ENCODE results near the gene CCT3. TPM values are rescaled to one million over a fixed set of nuclear protein-coding genes. Genes with fewer than 3 reads are reported as not detected.

Gene CCT3
- total RNA-seq, 1 donor from 2014 or later: 360 TPM

DNA sequence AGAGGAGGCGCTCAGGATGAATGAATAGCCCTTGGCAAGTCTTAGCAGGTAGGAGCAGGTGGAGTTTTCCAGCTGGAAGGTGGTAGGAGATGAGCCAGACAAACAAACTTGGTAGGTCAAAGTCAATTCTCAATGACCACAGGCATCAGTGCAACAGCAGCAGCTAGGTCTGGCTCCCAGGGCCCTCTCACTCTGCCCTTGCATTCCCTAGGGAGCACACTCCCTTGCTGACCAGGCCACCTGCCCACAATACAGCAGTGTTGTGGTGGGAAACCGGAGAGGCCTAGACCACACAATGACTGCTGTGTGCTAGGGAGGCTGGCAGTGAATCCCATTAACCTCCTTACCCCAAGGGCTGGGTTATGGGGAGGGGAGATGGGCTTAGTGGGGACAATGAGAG lies 77.2 kb downstream of the CCT3 start:
- no peak overlapping the region for H2AFZ ChIP-seq (ENCODE audit: low read depth, low read length)
- DNase-seq (ENCODE audit: low read depth): no peak
- Mint-ChIP-seq H3K4me1 (ENCODE audit: low read depth, unreplicated experiment) (peaks cover 4% of the 10 kb centered on the region), H3K27ac (ENCODE audit: unreplicated experiment) (no peak overlapping the region), H3K4me3 (ENCODE audit: unreplicated experiment) (no peak overlapping the region), H3K27me3 (ENCODE audit: low read depth, unreplicated experiment) (no peaks in the 10 kb centered on the region), H3K9me3 (ENCODE audit: unreplicated experiment) (no peaks in the 10 kb centered on the region), H3K36me3 (ENCODE audit: low read depth, unreplicated experiment) (peaks cover 39% of the 10 kb centered on the region)
- H3K4me2 ChIP-seq (ENCODE audit: low read length): no peak overlapping the region
- H3K27me3 ChIP-seq (ENCODE audit: insufficient read depth, low read length): no peaks in the 10 kb centered on the region
- peaks cover 59% of the 10 kb centered on the region for H3K36me3 ChIP-seq (ENCODE audit: insufficient read depth, low read length)
- peaks cover 15% of the 10 kb centered on the region for H3K4me1 ChIP-seq (ENCODE audit: insufficient read depth, low read length)
- H3K9me3 ChIP-seq (ENCODE audit: insufficient read depth, low read depth, low read length): no peaks in the 10 kb centered on the region
- peaks cover 14% of the 10 kb centered on the region for H3K79me2 ChIP-seq (ENCODE audit: insufficient read depth, low read length)
- H3K27ac ChIP-seq (ENCODE audit: low read depth, low read length): no peak overlapping the region
- H3K4me3 ChIP-seq (ENCODE audit: insufficient read depth, low read depth, low read length): no peak overlapping the region
- H4K20me1 ChIP-seq (ENCODE audit: insufficient read depth, low read length): peaks cover 82% of the 10 kb centered on the region
- H3K9ac ChIP-seq (ENCODE audit: low read length): no peak overlapping the region
- no peak for TF ChIP-seq EZH2 (IDR thresholded peaks at IDR 0.05; ENCODE audit: insufficient read depth, low read length)
- TF ChIP-seq, protein P1, sequence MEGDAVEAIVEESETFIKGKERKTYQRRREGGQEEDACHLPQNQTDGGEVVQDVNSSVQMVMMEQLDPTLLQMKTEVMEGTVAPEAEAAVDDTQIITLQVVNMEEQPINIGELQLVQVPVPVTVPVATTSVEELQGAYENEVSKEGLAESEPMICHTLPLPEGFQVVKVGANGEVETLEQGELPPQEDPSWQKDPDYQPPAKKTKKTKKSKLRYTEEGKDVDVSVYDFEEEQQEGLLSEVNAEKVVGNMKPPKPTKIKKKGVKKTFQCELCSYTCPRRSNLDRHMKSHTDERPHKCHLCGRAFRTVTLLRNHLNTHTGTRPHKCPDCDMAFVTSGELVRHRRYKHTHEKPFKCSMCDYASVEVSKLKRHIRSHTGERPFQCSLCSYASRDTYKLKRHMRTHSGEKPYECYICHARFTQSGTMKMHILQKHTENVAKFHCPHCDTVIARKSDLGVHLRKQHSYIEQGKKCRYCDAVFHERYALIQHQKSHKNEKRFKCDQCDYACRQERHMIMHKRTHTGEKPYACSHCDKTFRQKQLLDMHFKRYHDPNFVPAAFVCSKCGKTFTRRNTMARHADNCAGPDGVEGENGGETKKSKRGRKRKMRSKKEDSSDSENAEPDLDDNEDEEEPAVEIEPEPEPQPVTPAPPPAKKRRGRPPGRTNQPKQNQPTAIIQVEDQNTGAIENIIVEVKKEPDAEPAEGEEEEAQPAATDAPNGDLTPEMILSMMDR (IDR thresholded peaks at IDR 0.05; ENCODE audit: insufficient read depth, low read depth, low read length): no peak
- no peak for FAIRE-seq

GRCh38 chr1:156259805-156260204 lies 78.3 kb downstream of the CCT3 start:
- H3K27ac ChIP-seq (ENCODE audit: low read depth, low read length): no peak overlapping the region
- peaks cover 51% of the 10 kb centered on the region for H3K36me3 ChIP-seq (ENCODE audit: insufficient read depth, low read length)
- TF ChIP-seq, protein P1 (IDR thresholded peaks at IDR 0.05; ENCODE audit: insufficient read depth, low read depth, low read length): no peak
- TF ChIP-seq EZH2 (IDR thresholded peaks at IDR 0.05; ENCODE audit: insufficient read depth, low read length): no peak

More at GRCh38 chr1:156259805-156260204, 78.3 kb downstream of the CCT3 start:
- no peaks in the 10 kb centered on the region for H3K9me3 ChIP-seq (ENCODE audit: insufficient read depth, low read depth, low read length)
- peaks cover 15% of the 10 kb centered on the region for H3K4me1 ChIP-seq (ENCODE audit: insufficient read depth, low read length)
- no peak overlapping the region for H3K9ac ChIP-seq (ENCODE audit: low read length)
- H3K4me3 ChIP-seq (ENCODE audit: insufficient read depth, low read depth, low read length): no peak overlapping the region
- no peak overlapping the region for H2AFZ ChIP-seq (ENCODE audit: low read depth, low read length)
- no peaks in the 10 kb centered on the region for H3K27me3 Mint-ChIP-seq (ENCODE audit: low read depth, unreplicated experiment)
- peaks cover 4% of the 10 kb centered on the region for H3K4me1 Mint-ChIP-seq (ENCODE audit: low read depth, unreplicated experiment)
- peaks cover 9% of the 10 kb centered on the region for H3K79me2 ChIP-seq (ENCODE audit: insufficient read depth, low read length)
- FAIRE-seq: no peak
- H3K27me3 ChIP-seq (ENCODE audit: insufficient read depth, low read length): no peaks in the 10 kb centered on the region
- peaks cover 74% of the 10 kb centered on the region for H4K20me1 ChIP-seq (ENCODE audit: insufficient read depth, low read length)
- H3K27ac Mint-ChIP-seq (ENCODE audit: unreplicated experiment): no peak overlapping the region
- DNase-seq (ENCODE audit: low read depth): no peak
- no peak overlapping the region for H3K4me3 Mint-ChIP-seq (ENCODE audit: unreplicated experiment)
- peaks cover 34% of the 10 kb centered on the region for H3K36me3 Mint-ChIP-seq (ENCODE audit: low read depth, unreplicated experiment)
- no peak overlapping the region for H3K4me2 ChIP-seq (ENCODE audit: low read length)
- no peaks in the 10 kb centered on the region for H3K9me3 Mint-ChIP-seq (ENCODE audit: unreplicated experiment)

Other genes with a start within 250 kb of the CCT3 start
- 429 and 464 TPM in 2 replicates for gene LMNA, start 223.6 kb downstream of the CCT3 start, total RNA-seq
- 0.66 and 1.1 TPM in 2 replicates for gene SEMA4A, start 184.7 kb downstream of the CCT3 start, total RNA-seq
- 21.3 and 21.7 TPM in 2 replicates for gene SLC25A44, start 144.2 kb downstream of the CCT3 start, total RNA-seq
- gene PMF1, start 125.3 kb downstream of the CCT3 start, total RNA-seq: 28.9 and 29.9 TPM in 2 replicates
- gene BGLAP, start 96.1 kb downstream of the CCT3 start, total RNA-seq: 0.66 TPM in 1 of 2 replicates, not detected in the other
- 6.4 and 7.2 TPM in 2 replicates for gene PAQR6, start 90.2 kb downstream of the CCT3 start, total RNA-seq
- 75.6 and 81.4 TPM in 2 replicates for gene SMG5, start 55.5 kb downstream of the CCT3 start, total RNA-seq
- 3.0 and 3.2 TPM in 2 replicates for gene TMEM79, start 54.0 kb downstream of the CCT3 start, total RNA-seq
- 43.6 and 52.5 TPM in 2 replicates for gene GLMP, start 42.6 kb downstream of the CCT3 start, total RNA-seq
- 0.34 TPM in 1 of 2 replicates, not detected in the other for gene VHLL, start 39.0 kb downstream of the CCT3 start, total RNA-seq
- gene TSACC, start 234 bp upstream of the CCT3 start, total RNA-seq: 1.0 and 1.2 TPM in 2 replicates
- gene RHBG, start 30.9 kb upstream of the CCT3 start, total RNA-seq: not detected in 2 replicates
- gene MEF2D, start 162.5 kb upstream of the CCT3 start, total RNA-seq: 51.7 and 56.6 TPM in 2 replicates
- gene IQGAP3, start 234.3 kb upstream of the CCT3 start, total RNA-seq: 1.9 and 2.2 TPM in 2 replicates
- gene TTC24, start 241.4 kb upstream of the CCT3 start, total RNA-seq: not detected in 2 replicates

All from astrocyte (in vitro differentiated cells and primary cell).